GM19240 (cell line): ENCODE results near the gene NR5A2.

ENCODE experiments used
- DNase-seq: peaks from one replicate; pipeline ENCODE4 v3.0.0; 2011; ENCODE audit warnings: low spot score; ENCODE audit not compliant: insufficient read length

The NR5A2 gene

DNA sequence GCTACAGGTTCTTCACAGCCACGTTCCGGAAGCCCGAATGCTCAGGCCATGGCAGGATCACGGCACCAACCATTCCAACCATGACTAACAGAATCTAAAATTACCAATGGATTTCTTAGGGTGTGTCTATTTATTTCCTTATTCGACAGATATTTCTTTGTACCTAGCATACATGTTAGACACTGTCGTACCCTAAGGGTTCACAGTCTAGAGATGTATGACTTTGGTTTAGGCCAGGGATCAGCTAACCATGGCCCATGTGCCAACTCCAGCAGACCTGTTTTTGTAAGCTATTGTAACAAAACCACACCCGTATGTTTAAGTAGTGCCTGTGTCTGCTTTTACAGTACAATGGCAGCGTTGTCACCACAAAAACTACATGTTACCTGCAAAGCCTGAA is 167.0 kb downstream of the NR5A2 start:
- DNase-seq: no peak

- DNase-seq: no peak
Observed at GRCh38 chr1:200198236-200198635, 170.7 kb downstream of the NR5A2 start.

- no peak for DNase-seq
Observed at GRCh38 chr1:200205216-200205995, 177.9 kb downstream of the NR5A2 start.

DNA sequence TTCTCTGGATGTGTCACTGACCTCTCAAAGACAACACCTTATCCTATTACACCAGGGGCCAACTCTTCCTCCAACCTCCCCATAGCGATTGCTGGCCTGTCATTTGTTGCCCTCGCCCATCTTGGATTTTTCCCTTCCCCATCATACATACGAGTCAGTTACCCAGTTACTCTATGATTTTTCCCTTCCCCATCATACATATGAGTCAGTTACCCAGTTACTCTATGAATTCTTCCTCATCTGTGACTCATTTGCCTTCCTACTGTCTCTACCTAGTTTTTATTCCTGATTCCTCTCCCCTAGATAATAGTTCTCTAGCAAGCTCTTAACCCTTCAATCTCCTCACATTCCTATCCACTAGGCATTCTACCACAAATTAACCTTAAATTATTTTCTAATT is 178.8 kb downstream of the NR5A2 start:
- DNase-seq: no peak

GRCh38 chr1:200206761-200207160 is 179.3 kb downstream of the NR5A2 start:
- DNase-seq: no peak

DNA sequence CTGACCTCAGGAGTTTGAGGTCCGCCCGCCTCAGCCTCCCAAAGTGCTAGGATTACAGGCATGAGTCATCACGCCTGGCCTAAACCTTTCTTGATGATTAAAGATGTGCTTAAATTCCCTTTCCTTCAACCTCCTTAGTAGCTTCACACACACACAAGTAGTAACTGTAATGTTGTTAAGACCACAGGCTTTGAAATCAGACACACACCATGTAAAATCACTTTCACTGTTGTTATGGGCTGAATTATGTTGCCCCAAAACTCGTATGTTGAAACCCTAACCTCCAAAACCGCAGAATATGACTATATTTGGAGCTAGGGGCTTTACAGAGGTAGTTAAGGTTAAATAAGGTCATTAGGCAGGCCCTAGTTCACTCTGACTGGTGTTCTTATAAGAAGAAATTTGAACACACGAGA is 180.2 kb downstream of the NR5A2 start:
- no peak for DNase-seq

- DNase-seq: no peak
Observed at GRCh38 chr1:200211157-200211556, 183.6 kb downstream of the NR5A2 start.

DNA sequence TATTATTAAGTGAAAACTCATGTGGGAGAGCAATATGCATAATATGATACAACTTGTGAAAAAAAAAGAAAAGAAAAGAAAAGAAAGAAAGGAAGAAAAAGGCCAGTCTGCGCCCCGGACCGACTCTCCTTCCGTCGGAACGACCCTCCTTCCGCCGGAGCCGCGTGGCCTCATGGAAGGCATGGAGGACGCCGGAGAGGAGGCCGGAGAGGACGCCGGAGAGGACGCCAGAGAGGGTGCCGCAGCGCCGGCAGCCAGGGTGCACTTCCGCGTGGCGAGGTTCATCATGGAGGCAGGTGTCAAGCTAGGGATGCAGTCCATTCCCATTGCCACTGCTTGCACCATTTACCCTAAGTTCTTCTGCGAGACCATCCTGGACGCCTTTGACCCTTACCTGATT is 185.9 kb downstream of the NR5A2 start:
- DNase-seq: no peak

DNA sequence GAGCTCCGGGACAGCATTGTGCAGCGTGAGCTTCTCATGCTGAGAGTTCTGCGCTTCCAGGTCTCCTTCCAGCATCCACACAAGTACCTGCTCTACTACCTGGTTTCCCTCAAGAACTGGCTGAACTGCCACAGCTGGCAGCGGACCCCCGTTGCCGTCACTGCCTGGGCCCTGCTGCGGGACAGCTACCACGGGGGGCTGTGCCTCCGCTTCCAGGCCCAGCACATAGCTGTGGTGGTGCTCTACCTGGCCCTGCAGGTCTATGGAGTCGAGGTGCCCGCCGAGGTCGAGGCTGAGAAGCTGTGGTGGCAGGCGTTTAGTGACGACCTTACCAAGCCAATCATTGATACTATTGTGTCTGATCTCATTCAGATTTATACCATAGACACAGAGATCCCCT is 186.4 kb downstream of the NR5A2 start:
- DNase-seq: no peak

DNA sequence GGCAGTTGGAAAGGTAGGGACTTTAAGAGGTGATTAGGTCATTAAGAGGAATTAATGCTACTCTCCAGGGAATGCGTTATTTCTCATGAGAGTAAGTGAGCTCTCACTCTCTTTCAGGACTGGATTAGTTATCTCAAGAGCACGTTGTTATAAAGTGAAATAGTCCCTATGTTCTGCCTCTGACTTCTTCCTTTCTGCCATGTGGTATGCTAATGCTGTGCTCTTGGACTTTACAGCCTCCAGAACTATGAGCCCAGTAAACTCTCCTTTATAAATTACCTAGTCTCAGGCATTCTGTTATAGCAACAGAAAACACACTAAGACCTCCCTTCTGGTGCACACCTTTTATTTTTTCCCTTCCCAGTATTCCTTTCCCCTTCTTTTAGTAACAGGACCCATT is 187.8 kb downstream of the NR5A2 start:
- DNase-seq: no peak

GRCh38 chr1:200217703-200218102 is 190.2 kb downstream of the NR5A2 start:
- no peak for DNase-seq

DNA sequence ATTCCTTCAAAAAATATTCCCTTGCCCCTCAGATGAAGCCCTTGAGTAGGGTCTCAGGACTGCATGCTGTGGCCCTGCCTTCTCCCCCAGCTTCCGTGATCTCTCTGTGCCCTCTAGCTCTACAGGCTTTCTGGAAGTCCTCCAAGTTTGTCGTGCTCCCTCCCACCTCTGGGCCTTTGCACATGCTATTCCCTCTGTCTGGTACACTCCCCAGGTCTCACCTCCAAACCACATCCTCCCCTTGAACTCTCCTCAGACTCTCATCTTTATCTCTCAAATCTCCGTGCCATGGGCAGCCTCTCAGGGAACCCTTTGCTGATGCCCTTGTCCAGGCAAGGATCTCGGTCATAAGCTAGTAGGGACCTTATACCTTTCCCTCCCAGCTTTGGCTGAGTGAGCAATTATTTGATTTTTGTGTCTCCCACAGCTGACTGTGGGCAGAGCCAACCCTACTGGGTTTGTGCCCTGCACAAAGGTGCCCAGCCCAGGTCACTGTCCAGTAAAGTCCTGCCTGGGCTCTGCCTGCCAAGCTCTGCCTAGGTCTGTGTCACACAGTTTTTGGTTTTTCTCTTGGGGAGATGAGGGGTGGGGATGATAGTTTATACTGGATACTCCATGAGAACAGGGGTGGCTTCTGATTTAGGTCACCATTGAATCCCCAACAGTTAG is 194.2 kb downstream of the NR5A2 start:
- no peak for DNase-seq

DNA sequence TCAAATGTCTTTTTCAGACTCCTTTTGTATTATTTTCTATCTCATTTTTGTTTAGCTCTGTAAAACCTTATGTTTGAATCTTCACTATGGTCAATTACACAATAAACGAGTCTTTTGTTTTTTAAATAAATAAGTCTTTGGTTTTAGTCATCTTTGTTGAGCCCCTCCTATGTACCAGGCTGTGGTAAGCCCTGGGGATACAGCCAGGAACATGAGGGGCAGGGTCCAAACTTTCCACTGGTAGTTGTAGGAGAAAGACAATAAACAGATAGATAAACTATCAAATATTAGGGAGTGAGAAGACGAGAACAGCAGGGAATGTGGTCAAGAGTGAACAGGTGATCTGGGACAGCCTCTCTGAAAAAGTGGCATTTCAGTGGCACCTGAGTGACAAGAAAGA is 195.7 kb downstream of the NR5A2 start:
- no peak for DNase-seq

DNA sequence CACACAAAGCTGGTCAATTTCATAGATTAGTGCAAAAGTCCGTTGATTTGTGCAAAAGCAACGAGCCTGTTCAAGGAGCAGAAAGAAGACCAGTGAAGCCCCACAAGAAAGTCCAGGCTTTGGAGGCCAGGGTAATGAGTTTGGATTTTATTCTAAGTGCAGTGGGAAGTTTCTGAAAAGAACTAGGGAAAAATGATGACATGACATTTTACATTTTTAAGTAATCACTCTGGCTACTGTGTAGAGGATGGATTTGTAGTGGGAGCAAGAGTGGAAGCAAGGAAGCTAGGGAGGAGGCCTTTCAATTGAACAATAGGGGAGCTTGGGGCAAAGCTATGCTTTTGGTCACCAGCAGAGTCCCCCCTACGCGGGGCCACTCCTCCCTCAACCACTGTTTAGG is 196.1 kb downstream of the NR5A2 start:
- DNase-seq: no peak

DNA sequence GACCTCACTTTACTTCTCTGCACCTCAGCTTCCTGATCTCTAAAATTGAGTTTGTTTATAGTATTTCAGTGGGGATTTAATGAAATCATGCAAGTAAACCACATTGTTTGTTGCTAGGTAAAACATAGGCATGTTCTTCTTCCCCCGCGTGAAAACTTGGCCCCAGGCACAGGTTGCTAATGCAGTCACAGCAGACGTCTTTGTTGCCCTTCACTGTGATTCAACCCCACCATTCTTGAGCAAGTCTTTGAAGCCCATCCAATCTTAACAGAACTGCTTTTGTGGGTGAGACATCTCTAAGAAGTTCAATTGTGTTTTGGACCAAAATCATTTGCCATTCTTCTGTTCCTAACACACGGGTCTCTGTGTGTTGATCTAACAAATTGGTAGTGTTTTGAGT is 196.8 kb downstream of the NR5A2 start:
- no peak for DNase-seq

- no peak for DNase-seq
Observed at GRCh38 chr1:200226268-200226968, 198.9 kb downstream of the NR5A2 start.

- DNase-seq: no peak
Observed at GRCh38 chr1:200226969-200227303, 199.4 kb downstream of the NR5A2 start.
